Transverse colon (tissue), 4 donors: ENCODE results near the gene CTSA. TPM values are rescaled to one million over a fixed set of nuclear protein-coding genes. Genes with fewer than 3 reads are reported as not detected.

Experiments used
- DNase-seq: peaks from one replicate; pipeline ENCODE4 v3.0.0-alpha.2; 2019
- H3K27ac ChIP-seq, 4 donors: fragments of 200-600 bp; sonication (generic); 2 replicates each; pipeline ENCODE4 v1.5.1; 2016 to 2018; ENCODE audit warnings: inconsistent platforms in 4 of 4
- H3K27me3 ChIP-seq: fragments of 200-600 bp; sonication (generic); 2 replicates; pipeline ENCODE4 v1.5.1; 2017; ENCODE audit warnings: inconsistent platforms
- H3K36me3 ChIP-seq, 4 donors: fragments of 200-600 bp; sonication (generic); 2 replicates each; pipeline ENCODE4 v1.5.1; 2017 to 2019; ENCODE audit warnings: inconsistent platforms in 4 of 4
- H3K4me1 ChIP-seq, 4 donors: fragments of 200-600 bp; sonication (generic); 2 replicates each; pipeline ENCODE4 v1.5.1; 2017 to 2020; ENCODE audit warnings: inconsistent platforms in 4 of 4
- H3K4me3 ChIP-seq, 4 donors: fragments of 200-600 bp; sonication (generic); 1 replicate in 1 of 4; 2 replicates in 3 of 4; pipeline versions ENCODE4 v1.5.1 to v1.6.1; 2017 to 2019; ENCODE audit warnings: inconsistent platforms in 4 of 4
- H3K9me3 ChIP-seq, 2 donors: fragments of 200-600 bp; sonication (generic); 2 replicates each; pipeline ENCODE4 v1.5.1; 2017 to 2019; ENCODE audit warnings: inconsistent platforms in 2 of 2
- CTCF ChIP-seq, 5 experiments: fragments of 200-600 bp in 3 of 5; fragments of 450-650 bp in 2 of 5; sonication (generic) in 3 of 5; IDR thresholded peaks; 1 replicate in 2 of 5; 2 replicates in 3 of 5; pipeline ENCODE4 v1.5.1; 2016 to 2017; ENCODE audit warnings: antibody characterized with exemption in 5 of 5, inconsistent platforms in 3 of 5, mild to moderate bottlenecking in 2 of 5, moderate library complexity in 1 of 5
- EP300 ChIP-seq: sonication (generic); formaldehyde crosslinking; IDR thresholded peaks from one replicate; pipeline ENCODE4 v1.6.1; 2017; ENCODE audit warnings: antibody characterized with exemption, low read depth
- POLR2A ChIP-seq: fragments of 450-650 bp; IDR thresholded peaks from one replicate; pipeline ENCODE4 v1.6.1; 2016; ENCODE audit warnings: antibody characterized with exemption, mild to moderate bottlenecking, moderate library complexity
- POLR2AphosphoS5 ChIP-seq, 3 donors: sonication (generic); formaldehyde crosslinking; IDR thresholded peaks; one replicate each; pipeline ENCODE4 v1.6.1; 2016; ENCODE audit warnings: antibody characterized with exemption in 3 of 3
- WGBS, 2 donors: methylation state at CpG; one replicate each; pipeline ENCODE4 v1.1.5; 2018; ENCODE audit warnings: low coverage in 1 of 2; 5-methylcytosine and 5-hydroxymethylcytosine counted together
- in situ Hi-C, 4 donors: fragments of 200-750 bp; cut with MboI; loops; one replicate each; pipeline versions ENCODE4 v1.15.0 to v1.15.1; 2017; ENCODE audit warnings: low sequenced_read_pairs in 3 of 4, low pct_ligation_motif_present in 1 of 4, low pct_unique_long_range_greater_than_20kb in 1 of 4
- intact Hi-C: fragments of 100-400 bp; cut with DNase I; formaldehyde crosslinking; loops from one replicate; pipeline ENCODE4 v1.15.1; 2023; ENCODE audit warnings: low total_unique reads
- total RNA-seq, 4 donors: library from RNA; depleted of rRNA; stranded (reverse); fragments of >200 nt; gene quantifications; one replicate each; pipeline ENCODE4 v1.1.0, GENCODE V29; 2016

Gene CTSA
- total RNA-seq, 4 donors from 2014 or later, result 197 to 971 (median 466) TPM

GRCh38 chr20:45850926-45851325, 40.2 kb upstream of the CTSA start:
- Histone ChIP-seq H3K36me3 (peaks cover 0 to 13% (median 3%) of the 10 kb centered on the region in 4 donors), H3K9me3 (no peaks in the 10 kb centered on the region), H3K27ac (no peak overlapping the region), H3K4me3 (no peak overlapping the region), H3K27me3 (no peaks in the 10 kb centered on the region), H3K4me1 (peaks cover 1 to 20% (median 7%) of the 10 kb centered on the region in 4 donors)
- WGBS, 2 donors, result 94% methylated on average over 1 of the region's 1 CpG; no CpG with 5 or more reads in 1 of the 2 donors
- intact Hi-C loops, result no loop called here
- in situ Hi-C loops, result no loop called here
- no peak for DNase-seq
- no peak for TF ChIP-seq POLR2AphosphoS5 (IDR thresholded peaks at IDR 0.05)
- no peak for TF ChIP-seq EP300
- no peak for TF ChIP-seq POLR2A
- TF ChIP-seq CTCF (IDR thresholded peaks at IDR 0.05), result no peak

GRCh38 chr20:45851501-45851900, 39.6 kb upstream of the CTSA start:
- Histone ChIP-seq H3K27me3 (no peaks in the 10 kb centered on the region), H3K4me1 (peaks cover 7 to 25% (median 13%) of the 10 kb centered on the region in 4 donors), H3K9me3 (no peaks in the 10 kb centered on the region), H3K36me3 (peaks cover 0 to 7% (median 3%) of the 10 kb centered on the region in 4 donors), H3K4me3 (no peak overlapping the region), H3K27ac (no peak overlapping the region)
- no peak for DNase-seq
- in situ Hi-C loops (no loop called here), intact Hi-C loops (no loop called here)
- no peak for TF ChIP-seq EP300
- TF ChIP-seq POLR2AphosphoS5 (IDR thresholded peaks at IDR 0.05), result no peak
- no peak for TF ChIP-seq CTCF (IDR thresholded peaks at IDR 0.05)
- no peak for TF ChIP-seq POLR2A

- DNase-seq, result no peak
- Histone ChIP-seq H3K36me3 (peaks cover 0 to 7% (median 3%) of the 10 kb centered on the region in 4 donors), H3K27ac (no peak overlapping the region), H3K27me3 (no peaks in the 10 kb centered on the region), H3K4me1 (peaks cover 11 to 27% (median 14%) of the 10 kb centered on the region in 4 donors), H3K4me3 (no peak overlapping the region), H3K9me3 (no peaks in the 10 kb centered on the region)
- in situ Hi-C loops (no loop called here), intact Hi-C loops (no loop called here)
- TF ChIP-seq CTCF (IDR thresholded peaks at IDR 0.05) (no peak), EP300 (no peak), POLR2A (no peak)
- 99 to 100% methylated on average over 2 to 6 of the region's 6 CpGs for WGBS, 2 donors
Observed at GRCh38 chr20:45852326-45852725, 38.8 kb upstream of the CTSA start.

- intact Hi-C loops, result no loop called here
- TF ChIP-seq POLR2A (no peak), CTCF (IDR thresholded peaks at IDR 0.05) (no peak), EP300 (no peak), POLR2AphosphoS5 (IDR thresholded peaks at IDR 0.05) (no peak)
- in situ Hi-C loops, result no loop called here
- no peak for DNase-seq
- 65 to 80% methylated on average over 1 to 2 of the region's 2 CpGs for whole genome bisulfite sequencing, 2 donors
- Histone ChIP-seq H3K4me1 (peaks cover 13 to 36% (median 21%) of the 10 kb centered on the region in 4 donors), H3K36me3 (peaks cover 0 to 7% (median under 1%) of the 10 kb centered on the region in 4 donors), H3K27me3 (no peaks in the 10 kb centered on the region), H3K9me3 (no peaks in the 10 kb centered on the region), H3K4me3 (no peak overlapping the region), H3K27ac (no peak overlapping the region)
Observed at GRCh38 chr20:45853484-45853883, 37.7 kb upstream of the CTSA start.
